Stimulated activated CD8-positive, alpha-beta memory T cell treated with anti-CD3 and anti-CD28 coated beads, Interleukin-12 subunit alpha, Interleukin-12 subunit beta, amount 100 ng/mL, for 1 hour (primary cell): ENCODE measurements around the gene ADGRG2.

ENCODE experiments used
- DNase-seq: peaks from one replicate; pipeline ENCODE4 v3.0.0-alpha.2; 2020; ENCODE audit warnings: low read depth

The ADGRG2 gene, protein sequence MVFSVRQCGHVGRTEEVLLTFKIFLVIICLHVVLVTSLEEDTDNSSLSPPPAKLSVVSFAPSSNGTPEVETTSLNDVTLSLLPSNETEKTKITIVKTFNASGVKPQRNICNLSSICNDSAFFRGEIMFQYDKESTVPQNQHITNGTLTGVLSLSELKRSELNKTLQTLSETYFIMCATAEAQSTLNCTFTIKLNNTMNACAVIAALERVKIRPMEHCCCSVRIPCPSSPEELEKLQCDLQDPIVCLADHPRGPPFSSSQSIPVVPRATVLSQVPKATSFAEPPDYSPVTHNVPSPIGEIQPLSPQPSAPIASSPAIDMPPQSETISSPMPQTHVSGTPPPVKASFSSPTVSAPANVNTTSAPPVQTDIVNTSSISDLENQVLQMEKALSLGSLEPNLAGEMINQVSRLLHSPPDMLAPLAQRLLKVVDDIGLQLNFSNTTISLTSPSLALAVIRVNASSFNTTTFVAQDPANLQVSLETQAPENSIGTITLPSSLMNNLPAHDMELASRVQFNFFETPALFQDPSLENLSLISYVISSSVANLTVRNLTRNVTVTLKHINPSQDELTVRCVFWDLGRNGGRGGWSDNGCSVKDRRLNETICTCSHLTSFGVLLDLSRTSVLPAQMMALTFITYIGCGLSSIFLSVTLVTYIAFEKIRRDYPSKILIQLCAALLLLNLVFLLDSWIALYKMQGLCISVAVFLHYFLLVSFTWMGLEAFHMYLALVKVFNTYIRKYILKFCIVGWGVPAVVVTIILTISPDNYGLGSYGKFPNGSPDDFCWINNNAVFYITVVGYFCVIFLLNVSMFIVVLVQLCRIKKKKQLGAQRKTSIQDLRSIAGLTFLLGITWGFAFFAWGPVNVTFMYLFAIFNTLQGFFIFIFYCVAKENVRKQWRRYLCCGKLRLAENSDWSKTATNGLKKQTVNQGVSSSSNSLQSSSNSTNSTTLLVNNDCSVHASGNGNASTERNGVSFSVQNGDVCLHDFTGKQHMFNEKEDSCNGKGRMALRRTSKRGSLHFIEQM

DNA sequence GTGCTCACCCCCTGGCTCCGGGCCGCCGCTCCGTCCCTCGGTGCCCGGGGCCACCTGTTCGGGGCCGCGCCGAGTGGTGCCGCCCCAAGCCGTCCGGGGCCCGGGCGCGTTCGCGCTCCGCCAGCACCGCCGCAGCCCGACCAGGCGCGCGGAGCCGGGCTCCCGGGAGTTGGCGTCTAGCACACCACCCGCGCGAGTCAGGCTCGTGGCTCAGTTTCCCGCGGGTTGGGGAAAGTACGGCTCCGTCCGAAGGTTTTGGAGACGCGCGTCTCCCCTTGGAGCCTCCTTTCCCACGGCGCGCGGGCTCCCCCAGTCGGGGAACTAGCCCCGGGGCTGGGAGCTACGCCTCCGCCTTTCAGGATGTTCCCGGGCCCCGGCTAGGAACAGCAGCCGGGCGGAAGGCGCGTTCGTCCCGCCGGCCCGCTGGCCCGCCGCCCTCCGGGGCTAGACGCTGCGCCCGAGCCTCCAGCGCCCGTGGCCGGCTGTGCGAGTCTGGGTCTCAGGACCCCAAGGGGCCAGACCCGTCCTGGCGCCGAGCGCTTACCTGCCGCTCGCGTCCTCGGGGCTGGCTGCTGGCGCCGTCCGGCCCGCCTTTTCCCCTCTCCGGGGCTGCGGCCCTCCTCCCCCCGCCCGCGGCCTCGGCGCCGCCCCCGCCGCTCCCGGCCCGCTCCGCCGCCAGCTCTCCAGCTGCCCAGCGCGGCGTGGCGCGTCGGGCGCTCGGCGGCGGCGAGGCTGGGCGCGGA, at the start of gene ADGRG2:
Gene ADGRG2, minus strand, starts transcription at position 571 of the 743 bp plus-strand sequence. CDS start 53,634 bp downstream, outside the sequence.
- no peak for DNase-seq

DNA sequence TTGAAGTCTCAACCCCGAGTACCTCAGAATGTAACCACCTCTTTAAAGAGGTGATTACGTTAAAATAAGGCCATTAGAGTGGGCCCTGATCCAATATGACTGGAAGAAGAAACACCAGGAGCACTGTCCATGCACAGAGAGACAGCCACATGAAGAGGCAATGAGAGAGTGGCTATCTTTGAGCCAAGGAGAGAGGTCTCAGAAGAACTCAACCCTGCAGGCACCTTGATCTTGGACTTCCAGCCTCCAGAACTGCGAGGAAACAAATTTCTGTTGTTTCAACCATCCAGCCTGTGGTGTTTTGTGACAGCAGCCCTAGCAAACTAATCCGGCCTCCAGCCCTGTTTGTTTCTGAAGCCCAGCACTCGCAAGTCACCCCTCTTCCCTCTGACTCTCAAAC, 46.3 kb upstream of the ADGRG2 start:
- no peak for DNase-seq

DNA sequence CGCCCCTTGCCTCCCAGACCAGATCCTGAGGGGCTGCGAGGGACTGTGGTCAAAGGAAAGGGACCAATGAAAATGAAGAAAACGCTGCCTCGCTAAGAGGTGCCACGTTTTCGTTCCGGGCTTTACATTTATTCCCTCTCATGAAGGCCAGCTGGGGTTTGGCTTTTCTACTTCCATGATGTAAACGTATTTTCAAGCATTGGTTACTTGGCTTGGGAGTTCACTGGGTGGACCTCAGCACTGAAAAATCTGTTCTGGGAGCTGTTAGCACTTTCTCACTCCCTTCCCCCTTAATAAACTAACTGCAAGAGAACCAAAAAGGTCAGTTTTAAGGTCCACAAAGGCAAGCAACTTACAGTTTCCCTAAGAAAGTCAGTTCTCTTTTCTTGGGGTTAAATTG, 40.6 kb upstream of the ADGRG2 start:
- DNase-seq = no peak

DNA sequence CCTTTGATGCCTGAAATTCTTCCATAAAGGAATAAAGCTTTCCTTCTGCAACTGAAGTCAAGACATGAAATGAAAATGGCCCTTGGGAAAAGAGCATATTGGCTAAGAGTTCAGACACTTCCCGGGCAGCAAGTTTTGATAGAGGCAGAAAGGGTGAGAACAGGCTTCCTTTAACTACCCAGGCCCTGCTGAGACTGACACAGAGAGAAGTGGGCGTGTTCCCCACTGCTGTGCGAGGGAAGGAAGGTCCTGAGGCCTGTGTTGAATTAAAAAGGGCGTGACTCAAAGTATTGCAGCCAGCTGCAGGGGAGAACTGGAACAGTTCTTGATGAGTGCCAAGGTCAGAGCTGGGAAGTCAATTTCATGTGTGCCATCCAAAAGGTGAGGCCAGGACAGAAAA, 33.9 kb upstream of the ADGRG2 start:
- DNase-seq = no peak

DNA sequence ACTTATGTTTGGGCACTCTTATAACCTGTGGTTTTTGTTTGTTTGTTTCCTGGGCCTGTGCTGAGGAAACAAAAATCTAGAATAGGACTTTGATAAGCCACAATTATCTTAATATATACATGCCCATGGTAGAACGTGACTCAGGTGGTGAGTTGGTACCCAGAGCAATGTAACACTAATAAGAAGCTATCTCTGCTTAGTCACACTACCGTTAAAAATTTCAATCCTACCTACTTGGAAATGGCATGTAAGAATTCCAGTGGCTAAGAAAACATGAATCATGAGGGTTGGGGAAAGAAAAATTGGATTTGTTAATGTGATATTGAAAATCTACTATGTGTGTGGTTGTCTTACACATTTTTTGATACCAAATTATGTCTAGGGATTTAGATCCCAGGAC, 30.5 kb upstream of the ADGRG2 start:
- DNase-seq = no peak

DNA sequence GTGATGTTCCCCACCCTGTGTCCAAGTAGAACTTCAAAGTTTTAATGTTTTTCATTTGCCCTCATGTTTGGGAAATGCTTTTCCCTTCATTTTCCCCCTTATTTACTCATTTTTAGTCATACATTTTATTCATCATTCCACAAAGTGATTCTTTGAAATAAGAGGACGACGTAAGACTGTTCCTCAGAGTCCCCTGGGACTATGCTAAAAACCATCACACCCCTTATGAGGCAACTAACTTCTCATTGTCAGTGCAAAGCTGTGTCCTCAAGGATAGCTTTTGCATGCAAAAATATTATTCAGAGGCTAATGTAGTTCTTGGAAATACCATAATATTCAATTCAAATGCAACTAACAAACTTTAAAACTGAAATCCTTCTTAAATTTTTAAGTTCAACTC, 14.8 kb upstream of the ADGRG2 start:
- DNase-seq = no peak

DNA sequence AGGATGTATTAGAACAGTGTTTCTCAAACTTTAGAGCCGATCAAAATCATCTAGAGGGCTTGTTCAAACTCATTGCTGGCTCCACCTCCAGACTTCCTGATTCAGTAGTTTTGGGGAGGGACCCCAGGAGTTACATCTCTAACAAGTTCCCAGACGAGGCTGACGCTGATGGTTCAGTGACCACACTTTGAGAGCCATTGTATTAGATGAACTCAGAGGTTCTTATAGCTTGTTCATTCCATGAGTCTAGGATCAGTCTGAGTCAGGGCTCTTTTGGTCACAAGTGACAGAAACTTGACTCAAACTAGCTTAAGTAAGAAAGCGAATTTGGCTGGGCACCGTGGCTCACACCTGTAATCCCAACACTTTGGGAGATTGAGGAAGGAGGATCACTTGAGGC, 11.5 kb upstream of the ADGRG2 start:
- DNase-seq = no peak

DNA sequence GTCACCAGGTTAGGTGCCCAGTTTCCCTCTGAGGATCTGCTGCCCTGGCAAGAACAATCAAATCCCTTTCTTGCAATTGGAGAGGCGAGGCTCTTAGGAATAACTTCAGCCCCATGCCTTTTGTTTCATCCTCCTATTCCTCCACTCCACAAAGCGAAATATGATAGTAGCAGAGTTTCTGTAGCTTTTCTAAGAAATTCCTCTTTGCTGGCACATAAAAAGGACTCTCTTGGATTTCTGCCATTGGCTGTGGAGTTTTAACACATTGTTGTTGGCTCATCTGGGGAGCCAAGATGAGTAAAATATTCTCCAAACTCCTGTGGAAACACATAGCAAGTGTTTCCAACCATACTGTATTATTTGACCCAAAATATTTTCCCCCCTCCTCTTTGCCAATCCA, 11.0 kb upstream of the ADGRG2 start:
- DNase-seq = no peak

DNA sequence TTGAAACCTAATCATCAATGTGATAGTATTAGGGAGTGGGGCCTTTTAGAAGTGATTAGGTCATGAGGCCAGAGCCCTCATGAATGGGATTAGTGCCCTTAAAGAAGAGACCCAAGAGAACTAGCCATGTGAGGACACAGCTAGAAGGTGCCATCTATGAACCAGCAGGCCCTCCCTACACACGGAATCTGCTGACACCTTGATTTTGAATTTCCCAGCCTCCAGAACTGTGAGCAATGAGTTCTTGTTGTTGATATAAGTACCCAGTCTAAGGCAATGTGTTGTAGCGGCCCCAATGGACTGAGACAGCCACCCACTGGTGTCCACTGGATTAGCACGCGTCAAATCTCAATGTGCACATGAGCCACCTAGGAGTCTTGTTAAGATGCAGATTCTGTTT, 8.4 kb upstream of the ADGRG2 start:
- no peak for DNase-seq

DNA sequence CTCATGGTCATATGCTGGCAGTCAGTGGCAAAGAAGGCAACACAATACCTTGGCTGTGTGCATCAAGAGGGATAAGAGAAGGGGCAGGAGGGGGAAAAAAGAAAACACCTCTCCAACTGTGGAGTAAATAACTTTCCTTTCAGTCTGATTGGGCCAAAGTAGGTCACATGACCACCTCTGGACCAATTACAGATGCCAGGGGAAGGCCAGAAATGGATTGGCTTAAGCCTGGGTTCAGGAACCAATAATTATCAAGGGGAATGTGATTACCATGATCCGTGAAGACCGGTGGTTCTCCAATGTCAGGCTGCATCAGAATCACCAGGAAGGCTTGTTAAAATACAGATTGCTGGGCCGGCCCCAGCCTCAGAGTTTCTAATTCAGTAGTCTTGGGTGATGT, 7.4 kb upstream of the ADGRG2 start:
- DNase-seq = no peak

DNA sequence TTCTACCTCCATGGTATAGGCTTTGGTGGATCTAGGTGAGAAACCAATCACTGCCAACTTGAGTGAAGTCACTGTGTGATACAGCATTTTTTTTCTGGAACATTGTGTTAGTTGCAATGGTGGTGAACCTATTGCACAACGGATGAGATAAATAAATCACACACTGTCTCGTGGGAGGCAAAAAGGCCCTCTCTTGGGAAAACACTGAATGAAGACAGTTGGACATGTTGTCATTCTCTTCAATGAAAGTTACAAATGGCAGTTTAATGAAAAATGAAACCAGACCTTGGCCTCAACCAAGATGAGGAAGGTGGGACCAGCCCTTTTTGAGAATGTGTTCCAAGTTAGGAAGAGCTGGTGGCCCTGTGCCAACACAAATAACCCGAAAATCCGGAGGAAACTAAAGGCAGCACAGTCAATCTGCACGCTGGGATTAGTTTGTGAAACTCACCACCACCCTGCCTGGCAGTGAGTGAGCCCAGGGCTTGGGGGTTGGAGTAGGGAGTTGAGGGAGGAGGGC, 5.4 kb upstream of the ADGRG2 start:
- no peak for DNase-seq

DNA sequence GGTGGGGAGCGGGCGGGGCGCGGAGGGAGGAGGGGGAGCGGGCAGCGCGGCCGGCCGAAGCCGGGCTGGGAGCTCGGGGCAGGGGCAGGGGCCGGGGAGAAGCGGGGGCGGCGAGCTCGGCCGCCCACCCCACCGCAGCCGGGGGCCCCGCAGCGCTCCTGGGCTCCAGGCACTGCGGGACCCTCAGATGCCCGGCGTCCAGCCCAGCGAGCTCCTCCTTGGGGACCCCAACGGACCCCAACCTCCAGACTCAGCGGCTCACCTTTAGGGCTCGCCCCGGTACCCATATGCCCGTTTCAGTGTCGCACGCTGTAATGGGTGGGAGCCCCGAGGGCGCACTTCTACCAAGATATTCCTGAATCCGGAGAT, 357 bp upstream of the ADGRG2 start:
- no peak for DNase-seq

DNA sequence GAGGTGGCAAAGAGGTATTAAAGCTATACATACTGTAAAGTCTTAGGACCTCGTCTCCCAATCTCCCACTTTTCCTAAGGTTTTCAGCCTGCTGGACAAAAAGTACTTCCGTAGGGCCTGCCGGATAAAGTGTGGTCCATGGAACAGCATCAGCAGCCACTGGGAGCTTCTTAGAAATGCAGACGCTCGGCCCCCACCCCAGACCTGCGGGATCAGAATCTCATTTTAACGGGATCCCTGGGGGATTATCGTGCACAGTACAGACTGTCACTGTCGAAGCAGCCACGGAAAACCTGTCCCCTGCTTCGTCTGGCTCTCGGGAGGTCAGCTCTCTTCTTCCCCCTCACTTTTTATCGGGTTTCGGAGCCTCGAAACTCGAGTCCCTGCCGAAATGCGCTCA, 802 bp downstream of the ADGRG2 start:
- DNase-seq = no peak

DNA sequence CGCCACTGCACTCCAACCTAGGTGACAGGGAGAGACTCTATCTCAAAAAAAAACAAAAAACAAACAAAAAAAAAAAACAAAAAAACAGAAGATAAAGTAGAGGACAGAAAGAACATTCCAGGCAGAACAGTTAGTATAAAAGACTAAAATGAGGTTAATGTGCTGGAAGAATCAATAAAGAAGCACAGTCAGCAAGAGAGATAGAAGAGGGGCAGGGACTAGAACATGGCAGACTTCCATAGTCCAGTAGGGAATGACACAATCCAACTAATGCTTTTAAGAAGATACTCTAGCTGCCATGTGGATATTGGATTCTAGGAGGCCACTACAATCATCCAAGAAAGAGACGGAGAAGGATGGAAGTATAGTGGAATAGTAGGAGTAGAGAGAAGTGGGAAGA, 11.6 kb downstream of the ADGRG2 start:
- no peak for DNase-seq

DNA sequence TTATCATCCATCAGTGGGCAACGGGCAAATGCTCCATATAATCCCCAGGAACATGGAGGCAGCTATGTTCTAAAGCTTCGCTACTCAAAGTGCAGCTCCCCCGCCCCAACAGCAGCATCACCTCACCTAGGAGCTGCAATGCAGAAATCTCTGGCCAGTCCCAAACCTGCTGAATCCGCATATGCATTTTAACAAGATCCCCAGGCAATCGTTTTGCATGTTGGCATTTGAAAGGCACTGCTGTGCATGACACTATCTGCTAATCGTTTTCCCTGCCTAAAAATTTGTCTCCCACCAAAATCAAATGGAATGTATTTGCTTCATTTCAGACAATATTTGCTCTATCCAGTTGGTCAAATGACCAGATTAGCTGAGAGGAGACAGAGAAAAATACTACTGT, 15.2 kb downstream of the ADGRG2 start:
- no peak for DNase-seq

DNA sequence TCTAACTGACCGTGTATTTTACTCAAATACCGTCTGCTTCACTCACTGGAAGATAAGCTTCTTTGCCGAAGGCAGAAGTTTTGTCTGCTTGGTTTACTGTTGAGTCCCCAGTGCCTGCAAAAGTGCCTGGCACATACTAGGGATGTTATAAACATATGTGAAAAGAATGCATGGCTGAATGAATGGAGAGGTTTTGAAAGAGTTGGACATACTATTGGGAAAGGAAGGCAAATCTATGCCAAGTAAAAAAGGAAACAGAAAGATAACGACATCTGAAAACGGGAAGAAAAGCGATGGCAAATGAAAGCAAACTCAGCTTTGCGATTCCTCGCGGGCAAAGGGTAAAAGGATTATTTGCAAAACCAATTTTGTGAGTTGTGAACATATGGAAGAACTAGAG, 21.7 kb downstream of the ADGRG2 start:
- no peak for DNase-seq

DNA sequence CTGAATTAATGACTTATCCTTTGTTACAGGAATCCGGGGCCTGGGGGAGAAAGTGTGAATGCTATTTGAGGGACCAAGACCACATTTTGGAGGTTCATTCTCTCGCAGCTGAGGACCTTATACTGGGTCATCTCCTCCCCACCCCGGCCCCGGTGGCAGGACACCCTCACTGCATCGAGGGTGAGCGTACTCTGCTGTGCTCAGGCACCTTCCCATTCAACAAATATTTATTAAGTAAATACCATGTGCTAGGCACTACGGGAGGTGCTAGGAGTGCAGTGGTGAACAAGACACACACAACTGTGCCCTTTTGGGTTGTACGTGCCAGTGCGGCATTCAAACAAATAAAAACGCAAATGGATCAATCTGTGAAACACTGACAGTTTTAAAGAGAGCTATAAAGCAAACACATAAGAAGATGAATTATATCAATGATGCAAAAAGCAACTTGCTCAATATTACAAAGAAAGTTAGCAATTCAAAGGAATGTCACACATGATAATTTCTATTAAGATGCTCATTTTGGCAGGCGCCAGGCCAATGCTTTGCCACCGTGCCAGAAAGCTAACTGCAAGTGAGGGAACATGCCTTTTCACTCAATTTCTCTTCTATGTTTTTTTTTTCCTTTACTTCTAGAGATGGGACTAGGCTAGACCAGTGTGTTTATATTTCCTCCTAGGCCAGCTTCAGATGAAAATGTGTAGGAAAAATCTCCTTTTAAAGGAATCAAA, 24.6 kb downstream of the ADGRG2 start:
- no peak for DNase-seq

DNA sequence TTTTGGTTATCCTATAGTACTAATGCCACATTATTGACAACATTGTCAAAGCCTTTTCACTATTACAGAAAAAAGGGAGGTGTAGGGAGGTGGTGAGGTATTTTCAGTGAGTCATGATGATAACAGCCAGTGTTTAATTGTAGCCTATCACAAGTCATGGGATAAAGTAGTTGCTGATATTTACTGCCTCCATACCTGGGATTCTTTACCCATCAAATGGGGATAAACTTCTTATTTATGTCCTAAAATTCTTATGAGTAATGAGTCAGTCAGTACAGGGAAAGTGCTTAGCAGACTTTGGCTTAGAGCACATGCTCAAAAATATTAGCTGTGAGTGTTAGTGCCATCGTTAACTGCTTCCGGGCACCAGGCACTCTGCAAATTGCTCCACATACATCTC, 25.7 kb downstream of the ADGRG2 start:
- no peak for DNase-seq

DNA sequence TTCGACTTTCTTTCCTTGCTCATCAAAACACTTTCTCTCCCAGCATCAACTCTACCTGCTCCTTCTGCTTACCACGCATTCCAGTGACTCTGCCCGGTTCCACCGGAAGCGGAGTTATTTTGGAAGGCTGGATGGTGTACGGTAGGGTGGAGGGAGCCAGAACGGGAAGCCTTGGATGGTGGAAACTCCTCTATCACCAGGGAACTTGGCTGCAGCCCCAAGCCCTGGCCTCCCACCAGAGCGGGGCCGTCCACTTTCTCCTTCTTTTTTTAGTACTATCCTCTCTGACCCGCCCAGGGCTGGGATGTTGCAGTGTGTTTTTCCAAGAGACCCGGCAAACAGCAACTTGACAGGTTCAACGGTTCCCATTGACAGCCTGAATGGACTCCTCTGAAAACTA, 27.6 kb downstream of the ADGRG2 start:
- no peak for DNase-seq

DNA sequence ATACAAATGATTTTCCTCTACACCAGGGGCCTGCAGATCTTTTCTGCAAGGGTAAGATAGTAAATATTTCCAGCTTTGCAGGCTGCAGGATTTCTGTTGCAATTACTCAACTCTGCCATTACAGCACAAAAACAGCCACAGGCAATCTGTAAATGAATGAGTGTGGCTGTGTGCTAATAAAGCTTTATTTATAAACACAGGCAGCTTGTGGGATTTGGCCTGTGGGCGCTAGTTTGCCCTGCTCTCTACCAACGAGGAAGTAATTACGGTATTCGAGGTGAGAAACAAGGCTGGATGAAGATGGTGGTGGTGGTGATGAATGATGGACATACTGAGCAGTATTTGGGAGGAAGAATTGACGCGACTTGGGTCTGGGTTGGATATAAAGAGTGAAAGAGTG, 30.7 kb downstream of the ADGRG2 start:
- no peak for DNase-seq

DNA sequence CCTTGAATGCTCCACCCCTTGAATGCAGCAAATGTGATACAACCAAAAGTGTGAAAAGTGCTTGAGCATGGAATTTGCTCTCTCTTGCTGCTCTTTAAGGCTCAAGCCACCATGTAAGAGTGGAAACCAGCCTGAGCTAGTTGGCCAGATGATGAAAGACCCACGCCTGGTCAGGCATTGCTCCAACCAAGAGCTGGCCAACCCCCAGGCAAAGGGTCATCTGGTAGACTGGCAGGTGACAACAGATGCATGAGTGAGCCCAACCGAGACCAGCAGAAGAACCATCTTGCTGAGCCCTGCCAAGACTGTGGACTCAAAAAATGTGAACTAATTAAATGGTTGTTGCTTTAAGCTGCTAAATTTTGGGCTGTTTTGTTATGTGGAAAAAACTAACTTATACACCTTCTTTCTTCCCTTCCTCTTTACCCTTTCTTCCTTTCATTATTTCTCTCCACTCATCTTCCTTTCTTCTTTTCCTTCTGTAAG, 32.7 kb downstream of the ADGRG2 start:
- DNase-seq = no peak
